T-helper 1 cell treated with Interleukin-12 subunit alpha and Interleukin-12 subunit beta and Interleukin-4 antibody, amounts not matched to agents 30 μg/mL and 1 μg/mL, for 36 hours (primary cell): ENCODE measurements around the gene FAM110A.

Experiments used
- H3K27ac Mint-ChIP-seq: one replicate; pipeline ENCODE4 v1.8.0; 2021; ENCODE audit warnings: mild to moderate bottlenecking, mixed read lengths
- H3K27me3 Mint-ChIP-seq: one replicate; pipeline ENCODE4 v1.8.0; 2021; ENCODE audit warnings: low read depth, mixed read lengths
- H3K36me3 Mint-ChIP-seq: one replicate; pipeline ENCODE4 v1.8.0; 2021; ENCODE audit warnings: low read depth, mixed read lengths
- H3K4me1 Mint-ChIP-seq: one replicate; pipeline ENCODE4 v1.8.0; 2021; ENCODE audit warnings: low read depth, mixed read lengths
- H3K4me3 Mint-ChIP-seq: one replicate; pipeline ENCODE4 v1.8.0; 2021; ENCODE audit warnings: mild to moderate bottlenecking, moderate library complexity, mixed read lengths
- H3K9me3 Mint-ChIP-seq: one replicate; pipeline ENCODE4 v1.8.0; 2021; ENCODE audit warnings: mixed read lengths

Gene FAM110A

DNA sequence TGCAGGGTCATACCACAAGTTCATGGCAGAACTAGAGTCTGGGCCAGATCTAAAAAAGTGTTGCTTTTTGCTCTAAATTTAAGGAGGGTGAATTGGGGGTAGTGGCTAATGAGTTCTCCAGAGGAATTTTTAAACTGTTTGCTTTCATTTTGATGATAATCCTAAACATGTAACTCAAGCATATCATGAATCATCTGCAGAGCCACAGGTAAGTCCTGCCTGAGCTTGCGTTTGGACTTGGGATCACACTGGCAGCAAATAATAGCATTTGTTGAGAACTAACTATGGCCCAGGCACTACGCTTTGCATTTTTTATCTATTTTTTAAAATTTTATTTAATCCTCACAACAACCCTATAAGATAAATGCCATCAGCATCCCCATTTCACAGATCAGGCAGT is 27.4 kb downstream of the FAM110A start:
- Mint-ChIP-seq H3K27ac (no peak overlapping the region), H3K4me3 (no peak overlapping the region), H3K36me3 (peaks cover 17% of the 10 kb centered on the region), H3K27me3 (no peaks in the 10 kb centered on the region), H3K9me3 (no peaks in the 10 kb centered on the region), H3K4me1 (peaks cover 61% of the 10 kb centered on the region)

- Mint-ChIP-seq H3K27me3 (no peaks in the 10 kb centered on the region), H3K4me1 (peaks cover 18% of the 10 kb centered on the region), H3K4me3 (no peak overlapping the region), H3K36me3 (peaks cover 2% of the 10 kb centered on the region), H3K9me3 (no peaks in the 10 kb centered on the region), H3K27ac (no peak overlapping the region)
Measured at GRCh38 chr20:865440-865839, 31.9 kb downstream of the FAM110A start.

- Mint-ChIP-seq H3K36me3 (no peaks in the 10 kb centered on the region), H3K27ac (no peak overlapping the region), H3K4me1 (peaks cover 5% of the 10 kb centered on the region), H3K27me3 (no peaks in the 10 kb centered on the region), H3K9me3 (no peaks in the 10 kb centered on the region), H3K4me3 (no peak overlapping the region)
Measured at GRCh38 chr20:868279-868678, 34.8 kb downstream of the FAM110A start.

DNA sequence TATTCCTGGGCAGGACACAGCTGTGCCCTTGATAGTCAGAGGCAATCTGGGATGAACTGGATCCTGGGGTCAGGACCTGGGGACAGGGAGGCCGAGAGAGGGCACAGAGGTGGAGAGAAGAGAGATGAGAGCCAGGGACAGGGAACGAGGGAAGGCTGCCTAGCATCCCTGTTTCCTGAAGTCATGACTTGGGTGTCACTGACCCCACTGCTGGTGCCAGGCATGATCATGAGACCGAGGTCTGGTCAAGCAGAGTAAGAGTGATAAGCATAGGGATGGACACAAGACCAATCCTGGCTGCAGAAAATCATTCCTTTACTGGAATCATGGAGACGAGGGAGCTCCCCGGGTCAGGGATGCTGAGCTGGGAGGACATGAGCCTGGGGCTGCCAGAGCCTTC is 36.1 kb downstream of the FAM110A start:
- no peaks in the 10 kb centered on the region for H3K36me3 Mint-ChIP-seq
- H3K9me3 Mint-ChIP-seq, result no peaks in the 10 kb centered on the region
- H3K4me3 Mint-ChIP-seq, result no peak overlapping the region
- no peaks in the 10 kb centered on the region for H3K27me3 Mint-ChIP-seq
- peaks cover 5% of the 10 kb centered on the region for H3K4me1 Mint-ChIP-seq
- no peak overlapping the region for H3K27ac Mint-ChIP-seq

DNA sequence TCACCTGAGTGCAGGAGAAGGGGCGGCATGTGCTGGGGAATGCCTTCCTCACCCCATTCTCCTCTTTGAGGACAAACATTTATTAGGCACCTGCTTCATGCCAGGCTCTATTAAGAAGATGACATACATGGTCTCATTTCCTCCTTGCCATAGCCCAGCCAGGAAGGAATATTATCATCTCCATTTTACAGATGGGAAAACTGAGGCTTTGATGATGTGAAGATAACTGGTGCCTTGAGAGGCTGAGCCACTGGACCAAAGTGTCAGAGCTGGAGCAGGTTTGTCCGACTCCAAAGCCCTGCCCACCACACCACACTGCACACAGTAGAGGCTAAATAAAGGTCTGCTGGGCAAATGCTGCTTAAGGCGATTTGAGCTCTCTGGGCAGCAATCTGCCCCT is 37.2 kb downstream of the FAM110A start:
- H3K4me1 Mint-ChIP-seq, result peaks cover 5% of the 10 kb centered on the region
- H3K36me3 Mint-ChIP-seq, result no peaks in the 10 kb centered on the region
- H3K4me3 Mint-ChIP-seq, result no peak overlapping the region
- H3K27ac Mint-ChIP-seq, result no peak overlapping the region
- H3K9me3 Mint-ChIP-seq, result no peaks in the 10 kb centered on the region
- H3K27me3 Mint-ChIP-seq, result no peaks in the 10 kb centered on the region

DNA sequence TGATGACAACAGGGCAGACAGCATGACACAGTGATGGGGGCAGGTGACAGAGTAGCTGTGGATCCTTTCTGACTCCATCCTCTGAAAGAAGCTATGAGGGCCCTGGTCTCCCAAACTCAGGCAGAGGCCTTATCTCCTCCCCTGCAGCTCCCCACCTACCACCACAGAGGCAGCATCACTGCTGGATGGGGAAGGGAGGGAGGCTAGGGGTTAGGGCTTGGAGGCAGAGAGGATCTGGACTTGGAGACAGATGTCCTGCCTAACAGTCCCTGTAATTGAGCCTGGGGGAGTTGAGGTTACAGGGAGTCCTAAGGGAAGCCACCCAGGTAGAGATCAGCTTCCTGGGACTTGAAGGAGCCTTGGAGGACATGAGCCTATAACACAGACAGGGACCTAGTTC is 37.9 kb downstream of the FAM110A start:
- no peak overlapping the region for H3K4me3 Mint-ChIP-seq
- no peaks in the 10 kb centered on the region for H3K27me3 Mint-ChIP-seq
- peaks cover 5% of the 10 kb centered on the region for H3K4me1 Mint-ChIP-seq
- no peaks in the 10 kb centered on the region for H3K9me3 Mint-ChIP-seq
- no peak overlapping the region for H3K27ac Mint-ChIP-seq
- no peaks in the 10 kb centered on the region for H3K36me3 Mint-ChIP-seq

DNA sequence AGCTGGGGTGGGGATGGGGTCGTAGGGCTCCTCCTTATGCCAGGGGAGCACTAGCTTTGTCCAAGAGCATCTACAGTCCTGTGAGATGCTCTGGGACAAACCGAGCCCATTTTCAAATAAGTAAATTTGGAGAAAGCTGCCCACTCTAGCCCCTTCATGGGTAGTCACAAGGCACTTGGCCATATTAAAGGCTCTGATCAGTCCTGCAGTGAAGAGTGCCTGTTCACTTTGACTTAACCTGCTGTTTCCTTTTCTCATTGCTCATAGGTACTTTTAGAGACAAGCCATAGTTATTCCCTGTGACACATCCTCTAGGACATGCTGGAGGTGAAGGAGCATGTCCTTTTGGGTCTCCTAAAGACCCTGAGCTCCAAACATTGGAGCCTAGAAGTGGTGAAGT is 38.4 kb downstream of the FAM110A start:
- no peak overlapping the region for H3K27ac Mint-ChIP-seq
- no peaks in the 10 kb centered on the region for H3K27me3 Mint-ChIP-seq
- no peaks in the 10 kb centered on the region for H3K36me3 Mint-ChIP-seq
- no peak overlapping the region for H3K4me3 Mint-ChIP-seq
- peaks cover 5% of the 10 kb centered on the region for H3K4me1 Mint-ChIP-seq
- H3K9me3 Mint-ChIP-seq, result no peaks in the 10 kb centered on the region

GRCh38 chr20:872855-873520 is 39.5 kb downstream of the FAM110A start:
- no peaks in the 10 kb centered on the region for H3K36me3 Mint-ChIP-seq
- no peaks in the 10 kb centered on the region for H3K9me3 Mint-ChIP-seq
- H3K27ac Mint-ChIP-seq, result no peak overlapping the region
- H3K4me1 Mint-ChIP-seq, result peaks cover 5% of the 10 kb centered on the region
- H3K4me3 Mint-ChIP-seq, result no peak overlapping the region
- H3K27me3 Mint-ChIP-seq, result no peaks in the 10 kb centered on the region

- Mint-ChIP-seq H3K4me1 (peaks cover 5% of the 10 kb centered on the region), H3K27me3 (no peaks in the 10 kb centered on the region), H3K36me3 (no peaks in the 10 kb centered on the region), H3K9me3 (no peaks in the 10 kb centered on the region), H3K4me3 (no peak overlapping the region), H3K27ac (no peak overlapping the region)
Measured at GRCh38 chr20:873875-874607, 40.5 kb downstream of the FAM110A start.

GRCh38 chr20:875115-875514 is 41.6 kb downstream of the FAM110A start:
- H3K27me3 Mint-ChIP-seq, result no peaks in the 10 kb centered on the region
- peaks cover 5% of the 10 kb centered on the region for H3K4me1 Mint-ChIP-seq
- no peaks in the 10 kb centered on the region for H3K36me3 Mint-ChIP-seq
- no peak overlapping the region for H3K27ac Mint-ChIP-seq
- H3K9me3 Mint-ChIP-seq, result no peaks in the 10 kb centered on the region
- H3K4me3 Mint-ChIP-seq, result no peak overlapping the region

DNA sequence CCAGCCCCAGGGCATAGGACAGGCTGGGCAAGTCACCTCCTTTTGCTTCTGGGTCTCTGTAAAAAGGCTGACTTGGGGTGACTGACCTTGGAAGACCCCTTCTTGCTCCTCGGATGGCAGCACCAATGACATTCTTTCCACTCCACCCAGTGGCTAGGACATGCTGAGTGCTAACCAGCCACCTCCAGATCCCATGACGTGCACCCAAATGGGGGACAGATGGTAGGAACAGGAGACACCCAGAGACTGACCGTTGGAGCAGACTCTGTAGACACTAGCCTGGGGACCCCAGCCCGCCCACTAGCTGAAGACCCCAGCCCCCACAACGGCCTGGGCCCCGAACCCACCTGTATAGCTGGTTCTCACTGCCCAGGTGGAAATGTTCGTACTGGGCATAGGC is 44.3 kb downstream of the FAM110A start:
- H3K27ac Mint-ChIP-seq, result no peak overlapping the region
- H3K9me3 Mint-ChIP-seq, result no peaks in the 10 kb centered on the region
- H3K36me3 Mint-ChIP-seq, result peaks cover 3% of the 10 kb centered on the region
- no peaks in the 10 kb centered on the region for H3K27me3 Mint-ChIP-seq
- H3K4me1 Mint-ChIP-seq, result peaks cover 14% of the 10 kb centered on the region
- no peak overlapping the region for H3K4me3 Mint-ChIP-seq

DNA sequence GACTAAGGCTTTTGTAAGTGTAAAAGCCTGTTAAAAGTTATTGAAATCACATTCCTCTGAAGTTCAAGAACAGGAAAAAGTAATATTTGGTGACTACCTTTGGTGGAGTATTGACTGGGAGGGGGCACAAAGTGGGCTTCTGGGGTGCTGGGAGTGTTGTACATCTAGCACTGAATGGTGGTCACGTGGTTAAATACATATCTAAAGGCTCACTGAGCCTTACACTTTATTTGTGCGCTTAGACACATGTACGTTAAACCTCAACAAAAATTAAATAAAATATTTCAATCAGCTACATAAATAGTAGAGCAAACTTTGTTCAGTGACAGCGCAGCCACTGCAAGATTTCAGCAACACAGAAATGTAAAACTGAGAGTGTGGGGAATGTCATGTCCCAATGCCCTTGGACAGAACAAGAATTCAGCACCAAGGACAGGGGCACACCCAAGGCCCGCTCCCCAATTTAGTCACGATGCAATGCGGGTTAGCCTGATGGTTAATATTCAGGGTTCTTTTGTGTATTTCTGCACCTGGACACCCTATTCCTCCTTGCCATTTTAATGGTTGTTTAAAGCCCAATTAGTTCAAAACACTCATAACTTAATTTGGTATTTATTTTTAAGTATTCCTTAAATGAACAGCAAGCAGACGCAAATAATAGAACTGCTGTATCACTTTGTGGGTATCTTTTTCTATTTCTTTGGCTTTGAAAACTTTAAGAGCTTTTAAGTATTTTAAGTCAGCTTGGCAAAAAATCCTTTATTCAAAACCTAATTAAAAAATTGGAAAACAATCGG is 45.2 kb downstream of the FAM110A start:
- no peak overlapping the region for H3K27ac Mint-ChIP-seq
- no peaks in the 10 kb centered on the region for H3K27me3 Mint-ChIP-seq
- H3K4me1 Mint-ChIP-seq, result peaks cover 10% of the 10 kb centered on the region
- H3K9me3 Mint-ChIP-seq, result no peaks in the 10 kb centered on the region
- H3K4me3 Mint-ChIP-seq, result no peak overlapping the region
- peaks cover 3% of the 10 kb centered on the region for H3K36me3 Mint-ChIP-seq

DNA sequence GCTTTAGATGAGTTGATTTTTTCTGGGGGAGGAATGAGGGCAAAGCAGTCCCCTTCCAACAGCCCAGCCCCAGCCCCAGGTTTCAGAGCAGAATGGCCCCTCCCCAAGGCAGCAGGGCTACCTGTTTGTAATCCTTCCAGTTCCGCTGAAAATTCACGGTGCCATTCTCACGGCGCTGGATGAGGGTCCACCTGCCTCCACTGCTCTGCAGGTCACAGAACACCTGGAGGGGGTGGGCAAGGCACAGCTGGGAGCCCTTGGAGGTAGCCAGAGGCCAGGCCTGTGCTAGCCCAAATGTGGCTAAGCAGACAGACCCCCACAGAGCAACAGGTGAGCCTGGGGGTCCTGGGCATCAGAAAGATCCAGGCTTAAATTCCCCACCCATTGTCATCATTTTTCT is 46.1 kb downstream of the FAM110A start:
- Mint-ChIP-seq H3K27me3 (no peaks in the 10 kb centered on the region), H3K36me3 (peaks cover 3% of the 10 kb centered on the region), H3K9me3 (no peaks in the 10 kb centered on the region), H3K4me3 (no peak overlapping the region), H3K27ac (no peak overlapping the region), H3K4me1 (peaks cover 10% of the 10 kb centered on the region)

DNA sequence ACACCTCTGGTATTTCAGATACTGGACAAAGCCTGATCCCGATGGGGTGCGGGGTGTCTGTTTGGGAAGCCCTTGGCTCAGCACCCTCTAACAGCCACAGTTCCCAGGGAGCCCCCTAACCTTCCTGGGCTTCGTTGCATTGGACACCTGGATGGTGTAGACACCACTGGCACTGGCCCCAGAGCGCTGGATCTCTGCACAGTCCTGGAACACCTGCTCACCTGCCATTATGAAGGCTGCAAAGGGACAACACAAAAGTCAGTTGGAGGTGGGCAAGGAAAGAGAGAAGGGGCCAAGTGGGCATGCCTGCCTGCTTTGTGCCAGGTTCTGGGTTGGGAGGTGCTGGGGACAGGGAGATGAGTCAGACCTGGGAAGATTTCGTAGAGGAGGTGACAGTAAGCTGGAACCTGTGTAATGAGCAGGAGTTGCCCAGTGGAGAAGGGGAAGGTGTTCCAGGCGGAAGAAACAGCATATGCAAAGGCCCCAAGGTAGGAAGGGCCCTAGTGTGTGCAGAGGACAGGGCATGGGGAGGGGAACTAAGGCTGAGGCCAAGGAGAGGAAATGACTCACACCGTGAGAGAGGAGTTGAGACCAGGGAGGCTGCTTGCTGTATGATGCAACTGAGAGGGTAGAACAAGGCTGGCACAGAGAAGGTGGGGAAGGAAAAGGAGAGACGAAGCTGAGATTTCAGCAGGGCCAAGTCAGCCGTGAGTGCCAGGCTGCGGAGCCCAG is 47.7 kb downstream of the FAM110A start:
- peak overlapping the region; percentile 33 for H3K4me3 Mint-ChIP-seq
- H3K9me3 Mint-ChIP-seq, result no peaks in the 10 kb centered on the region
- peaks cover 10% of the 10 kb centered on the region for H3K27me3 Mint-ChIP-seq
- H3K27ac Mint-ChIP-seq, result peak overlapping the region; percentile 50
- peaks cover 3% of the 10 kb centered on the region for H3K36me3 Mint-ChIP-seq
- H3K4me1 Mint-ChIP-seq, result peaks cover 12% of the 10 kb centered on the region
